GM23248 (cell line): Measurements from ENCODE around the gene OR2A25.

Experiments used
- EZH2 ChIP-seq: fragments of 200-600 bp; sonication (generic); IDR thresholded peaks from 2 replicates; pipeline ENCODE4 v1.6.1; 2018; ENCODE audit warnings: antibody characterized with exemption, mild to moderate bottlenecking; ENCODE audit not compliant: insufficient read depth, poor library complexity, severe bottlenecking
- EZH2phosphoT487 ChIP-seq: fragments of 200-600 bp; sonication (generic); IDR thresholded peaks from 2 replicates; pipeline ENCODE4 v1.6.1; 2018; ENCODE audit warnings: antibody characterized with exemption, moderate library complexity, mild to moderate bottlenecking, low read depth; ENCODE audit not compliant: insufficient read depth

GRCh38 chr7:144049491-144049890 is 20.1 kb upstream of the OR2A25 start:
- TF ChIP-seq EZH2 (no peak), EZH2phosphoT487 (no peak)
